Measurements from ENCODE around the gene DOCK7.

- TF ChIP-seq CTCF (IDR thresholded peaks at IDR 0.05 in 8 of 11, conservative IDR thresholded peaks at IDR 0.05 in 3 of 11), result no peak
- TF ChIP-seq POLR2A (IDR thresholded peaks at IDR 0.05), result no peak
Observed at GRCh38 chr1:62424411-62424810, 263.8 kb downstream of the DOCK7 start.
